Posterior cingulate gyrus (tissue), 11 donors: Measurements from ENCODE around the gene TNFAIP6.
A peak's percentile ranks its signal among the peaks of the same experiment; 100 is the strongest.

Experiments
- DNase-seq, 10 donors: peaks; one replicate each; pipeline versions ENCODE4 v3.0.0 to v3.0.0-alpha.2; 2020 to 2021; ENCODE audit warnings: mixed read lengths in 3 of 10
- intact Hi-C: fragments of 100-400 bp; cut with DNase I; formaldehyde crosslinking; loops from one replicate; pipeline ENCODE4 v1.15.1; 2023

TNFAIP6 gene

GRCh38 chr2:151358166-151358970 is 976 bp downstream of the TNFAIP6 start:
- intact Hi-C loops: no loop called here
- no peak for DNase-seq

- no peak for DNase-seq
- intact Hi-C loops: no loop called here
These were observed 2.5 kb downstream of the TNFAIP6 start for GRCh38 chr2:151359768-151360461.

GRCh38 chr2:151361674-151362370 is 4.4 kb downstream of the TNFAIP6 start:
- DNase-seq: no peak
- intact Hi-C loops: no loop called here

GRCh38 chr2:151363709-151364108 is 6.3 kb downstream of the TNFAIP6 start:
- intact Hi-C loops: no loop called here
- DNase-seq: peak in 9 of 10 donors; percentile 10 to 89 (median 31)

- no peak for DNase-seq
- intact Hi-C loops: no loop called here
These were observed 10.2 kb downstream of the TNFAIP6 start for GRCh38 chr2:151367571-151367970.

GRCh38 chr2:151374436-151374835 is 17.0 kb downstream of the TNFAIP6 start:
- intact Hi-C loops: no loop called here
- no peak for DNase-seq

- intact Hi-C loops: no loop called here
- no peak for DNase-seq
These were observed 21.8 kb downstream of the TNFAIP6 start for GRCh38 chr2:151379169-151379568.

- DNase-seq: no peak
- intact Hi-C loops: no loop called here
These were observed 23.3 kb downstream of the TNFAIP6 start for GRCh38 chr2:151380580-151381235.

GRCh38 chr2:151381266-151381665 is 23.9 kb downstream of the TNFAIP6 start:
- no peak for DNase-seq
- intact Hi-C loops: no loop called here

GRCh38 chr2:151388011-151388410 is 30.6 kb downstream of the TNFAIP6 start:
- DNase-seq: no peak
- intact Hi-C loops: no loop called here

- no peak for DNase-seq
- intact Hi-C loops: no loop called here
These were observed 34.0 kb downstream of the TNFAIP6 start for GRCh38 chr2:151391436-151391835.

- intact Hi-C loops: no loop called here
- DNase-seq: no peak
These were observed 37.1 kb downstream of the TNFAIP6 start for GRCh38 chr2:151394509-151394908.

- DNase-seq: no peak
- intact Hi-C loops: no loop called here
These were observed 38.4 kb downstream of the TNFAIP6 start for GRCh38 chr2:151395509-151396374.

- intact Hi-C loops: no loop called here
- no peak for DNase-seq
These were observed 42.6 kb downstream of the TNFAIP6 start for GRCh38 chr2:151399981-151400380.

- intact Hi-C loops: no loop called here
- DNase-seq: no peak
These were observed 43.8 kb downstream of the TNFAIP6 start for GRCh38 chr2:151401149-151401548.

GRCh38 chr2:151403914-151404313 is 46.5 kb downstream of the TNFAIP6 start:
- DNase-seq: no peak
- intact Hi-C loops: no loop called here

- intact Hi-C loops: no loop called here
- no peak for DNase-seq
These were observed 48.0 kb downstream of the TNFAIP6 start for GRCh38 chr2:151405376-151405775.

GRCh38 chr2:151407281-151407680 is 49.9 kb downstream of the TNFAIP6 start:
- intact Hi-C loops: no loop called here
- DNase-seq: no peak

GRCh38 chr2:151408788-151409600 is 51.6 kb downstream of the TNFAIP6 start:
- no peak for DNase-seq
- intact Hi-C loops: no loop called here
